Bladder microvascular endothelial cell (primary cell): ENCODE measurements around the gene SKAP2. TPM values are rescaled to one million over a fixed set of nuclear protein-coding genes. Genes with fewer than 3 reads are reported as not detected.

Experiments
- total RNA-seq: library from RNA; depleted of rRNA; stranded (reverse); fragments of >200 nt; gene quantifications from 2 replicates; pipeline ENCODE4 v1.2.3, GENCODE V29; 2014

The SKAP2 gene, protein sequence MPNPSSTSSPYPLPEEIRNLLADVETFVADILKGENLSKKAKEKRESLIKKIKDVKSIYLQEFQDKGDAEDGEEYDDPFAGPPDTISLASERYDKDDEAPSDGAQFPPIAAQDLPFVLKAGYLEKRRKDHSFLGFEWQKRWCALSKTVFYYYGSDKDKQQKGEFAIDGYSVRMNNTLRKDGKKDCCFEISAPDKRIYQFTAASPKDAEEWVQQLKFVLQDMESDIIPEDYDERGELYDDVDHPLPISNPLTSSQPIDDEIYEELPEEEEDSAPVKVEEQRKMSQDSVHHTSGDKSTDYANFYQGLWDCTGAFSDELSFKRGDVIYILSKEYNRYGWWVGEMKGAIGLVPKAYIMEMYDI
- 9.9 and 25.1 TPM in 2 replicates for total RNA-seq

GRCh38 chr7:26864309-26865093, at the start of gene SKAP2:
Gene SKAP2, minus strand, starts transcription at chr7:26864590. Its CDS starts 161 bp downstream, at chr7:26864429.

Other genes with a start within 250 kb of the SKAP2 start
- gene HOXA1, start 231.4 kb upstream of the SKAP2 start, total RNA-seq = 0.49 and 0.63 TPM in 2 replicates
- gene HOXA2, start 238.1 kb upstream of the SKAP2 start, total RNA-seq = 0.44 and 0.49 TPM in 2 replicates